Putamen (tissue), 1 donor: ENCODE results near the gene KCNK17.
"Not testable (repeated sequence)": the region's sequence is repeated elsewhere in the genome, so short reads cannot be mapped to it uniquely, and the experiment has no call there.

ENCODE experiments used
- DNase-seq: peaks from one replicate; pipeline ENCODE4 v3.0.0-alpha.2; 2016; ENCODE audit warnings: low spot score

The KCNK17 gene

GRCh38 chr6:39302011-39302410, 12.2 kb downstream of the KCNK17 start:
- no peak for DNase-seq

- no peak for DNase-seq
These were observed 12.6 kb downstream of the KCNK17 start for GRCh38 chr6:39301606-39302005.

- no peak for DNase-seq
These were observed 13.5 kb downstream of the KCNK17 start for GRCh38 chr6:39300739-39301138.

- no peak for DNase-seq
These were observed 16.2 kb downstream of the KCNK17 start for GRCh38 chr6:39298061-39298460.

GRCh38 chr6:39296745-39297640, 17.2 kb downstream of the KCNK17 start:
- no peak for DNase-seq

GRCh38 chr6:39295611-39296011, 18.6 kb downstream of the KCNK17 start:
- no peak for DNase-seq

GRCh38 chr6:39294899-39295298, 19.3 kb downstream of the KCNK17 start:
- no peak for DNase-seq

- DNase-seq = no peak
These were observed 20.1 kb downstream of the KCNK17 start for GRCh38 chr6:39294133-39294532.

- no peak for DNase-seq
These were observed 21.6 kb downstream of the KCNK17 start for GRCh38 chr6:39292637-39293036.

- DNase-seq = no peak
These were observed 24.7 kb downstream of the KCNK17 start for GRCh38 chr6:39289490-39289889.

GRCh38 chr6:39287601-39288000, 26.6 kb downstream of the KCNK17 start:
- no peak for DNase-seq

- not testable (repeated sequence) for DNase-seq
These were observed 27.6 kb downstream of the KCNK17 start for GRCh38 chr6:39286596-39286995.

GRCh38 chr6:39282774-39283173, 31.4 kb downstream of the KCNK17 start:
- no peak for DNase-seq

GRCh38 chr6:39281312-39281980, 32.8 kb downstream of the KCNK17 start:
- DNase-seq = no peak

GRCh38 chr6:39280247-39280731, 33.9 kb downstream of the KCNK17 start:
- no peak for DNase-seq

GRCh38 chr6:39279539-39279938, 34.7 kb downstream of the KCNK17 start:
- DNase-seq = no peak

- DNase-seq = no peak
These were observed 37.7 kb downstream of the KCNK17 start for GRCh38 chr6:39276379-39276995.

GRCh38 chr6:39274903-39275302, 39.3 kb downstream of the KCNK17 start:
- no peak for DNase-seq

GRCh38 chr6:39274471-39274870, 39.7 kb downstream of the KCNK17 start:
- no peak for DNase-seq

- DNase-seq = no peak
These were observed 40.8 kb downstream of the KCNK17 start for GRCh38 chr6:39273406-39273821.

- DNase-seq = no peak
These were observed 44.3 kb downstream of the KCNK17 start for GRCh38 chr6:39269961-39270360.

- DNase-seq = no peak
These were observed 45.5 kb downstream of the KCNK17 start for GRCh38 chr6:39268721-39269120.

GRCh38 chr6:39268171-39268570, 46.0 kb downstream of the KCNK17 start:
- DNase-seq = no peak
